HG02852 (cell line): ENCODE data around the gene CDR2L.
"Not testable (repeated sequence)": the region's sequence is repeated elsewhere in the genome, so short reads cannot be mapped to it uniquely, and the experiment has no call there.

ENCODE experiments used
- ATAC-seq: cut with Tn5 transposase; IDR thresholded peaks from one replicate; pipeline ENCODE4 v1.9.1; 2021; ENCODE audit warnings: mild to moderate bottlenecking, moderate library complexity; ENCODE audit not compliant: unreplicated experiment

The CDR2L gene

DNA sequence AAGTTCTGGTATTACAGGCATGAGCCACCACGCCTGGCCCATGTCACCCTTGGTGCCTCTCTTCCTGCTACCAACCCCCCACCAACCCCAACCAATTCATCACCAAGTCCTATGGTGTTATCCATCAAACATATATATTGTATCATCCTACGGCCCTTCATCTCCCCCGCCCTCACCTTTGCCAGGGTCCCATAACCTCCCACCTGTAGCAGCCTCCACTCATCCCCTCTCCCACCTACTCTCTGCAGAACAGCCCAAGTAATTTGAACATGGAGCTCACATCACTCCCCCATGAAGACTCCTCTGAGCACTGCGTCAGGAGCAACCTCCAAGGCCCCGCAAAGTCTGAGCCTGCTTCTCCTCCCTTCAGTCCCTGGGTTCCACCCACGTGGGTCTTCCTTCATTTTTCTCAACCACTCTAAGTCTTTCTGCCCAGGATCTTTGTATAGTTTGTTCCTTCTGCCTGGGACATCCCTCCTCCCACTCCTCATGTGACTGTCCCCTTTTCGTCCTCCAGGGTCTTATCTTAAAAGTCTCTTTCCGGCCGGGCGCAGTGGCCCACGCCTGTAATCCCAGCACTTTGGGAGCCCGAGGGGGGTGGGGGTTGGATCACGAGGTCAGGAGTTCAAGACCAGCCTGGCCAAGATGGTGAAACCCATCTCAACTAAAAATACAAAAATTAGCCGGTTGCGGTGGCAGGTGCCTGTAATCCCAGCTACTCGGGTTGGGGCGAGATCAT lies 7.9 kb upstream of the CDR2L start:
- ATAC-seq: no peak

DNA sequence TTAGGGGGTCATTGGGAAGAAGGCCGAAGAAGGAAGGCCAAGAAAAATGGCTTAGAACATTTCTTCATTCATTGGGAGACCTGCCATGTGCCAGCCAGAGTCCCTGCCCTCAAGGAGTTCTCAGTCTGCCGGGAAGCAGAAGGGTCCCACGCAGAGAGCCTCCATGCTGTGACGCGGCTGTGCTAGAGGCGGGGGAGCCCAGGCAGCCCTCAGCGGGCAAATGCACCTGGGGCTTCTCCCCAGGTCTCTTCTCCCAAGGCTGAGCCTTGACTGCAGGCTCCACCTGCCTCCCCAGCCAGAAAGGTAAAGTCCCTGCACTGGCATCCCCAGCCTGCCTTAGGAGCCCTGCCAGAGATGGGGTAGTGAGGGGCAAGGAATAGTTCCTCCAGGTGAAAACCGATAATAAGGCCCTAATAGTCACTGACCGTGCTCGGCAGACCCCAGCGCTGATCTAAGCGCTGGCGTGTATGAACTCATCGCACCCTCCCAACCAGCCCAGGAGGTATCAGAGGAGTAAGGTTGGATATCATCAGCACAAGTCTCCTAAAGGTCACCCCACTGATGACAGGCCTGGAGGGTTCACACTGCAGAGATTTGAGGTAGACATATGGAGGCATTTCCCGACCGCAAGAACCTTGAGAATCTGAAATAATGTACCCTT lies 6.0 kb upstream of the CDR2L start:
- no peak for ATAC-seq

DNA sequence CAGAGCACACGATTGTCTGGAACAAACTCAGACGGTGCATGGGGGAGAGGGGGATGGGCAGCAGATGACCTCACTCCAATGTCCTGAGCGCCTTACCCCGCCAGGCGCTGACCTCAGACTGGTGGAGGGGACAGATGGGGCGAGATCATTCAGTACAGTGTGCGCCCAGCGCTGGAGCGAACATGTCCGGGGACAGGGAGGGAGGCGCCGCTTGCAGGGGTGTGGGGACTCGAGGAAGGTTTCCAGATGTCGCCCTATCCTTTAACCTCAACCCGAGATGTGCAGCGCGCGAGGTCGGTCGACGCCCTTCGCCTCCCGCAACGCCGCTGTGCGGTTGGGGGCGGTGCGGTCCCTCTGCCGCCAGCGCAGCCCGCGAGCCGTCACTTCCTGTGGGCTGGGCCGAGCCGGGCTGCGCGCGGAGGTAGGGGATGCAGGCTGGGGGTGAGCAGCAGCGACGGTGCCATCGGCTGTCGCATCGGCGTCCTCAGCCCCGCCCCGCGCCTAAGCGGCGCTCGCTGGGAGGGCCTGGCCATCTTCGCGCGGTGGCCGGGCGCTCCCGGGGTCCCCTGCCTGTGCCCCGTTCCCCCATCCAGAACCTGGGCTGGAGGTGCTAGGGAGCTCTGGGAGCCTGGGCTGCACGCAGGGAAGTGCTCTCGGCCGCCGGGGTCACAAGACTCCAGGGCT lies 5.3 kb upstream of the CDR2L start:
- no peak for ATAC-seq

DNA sequence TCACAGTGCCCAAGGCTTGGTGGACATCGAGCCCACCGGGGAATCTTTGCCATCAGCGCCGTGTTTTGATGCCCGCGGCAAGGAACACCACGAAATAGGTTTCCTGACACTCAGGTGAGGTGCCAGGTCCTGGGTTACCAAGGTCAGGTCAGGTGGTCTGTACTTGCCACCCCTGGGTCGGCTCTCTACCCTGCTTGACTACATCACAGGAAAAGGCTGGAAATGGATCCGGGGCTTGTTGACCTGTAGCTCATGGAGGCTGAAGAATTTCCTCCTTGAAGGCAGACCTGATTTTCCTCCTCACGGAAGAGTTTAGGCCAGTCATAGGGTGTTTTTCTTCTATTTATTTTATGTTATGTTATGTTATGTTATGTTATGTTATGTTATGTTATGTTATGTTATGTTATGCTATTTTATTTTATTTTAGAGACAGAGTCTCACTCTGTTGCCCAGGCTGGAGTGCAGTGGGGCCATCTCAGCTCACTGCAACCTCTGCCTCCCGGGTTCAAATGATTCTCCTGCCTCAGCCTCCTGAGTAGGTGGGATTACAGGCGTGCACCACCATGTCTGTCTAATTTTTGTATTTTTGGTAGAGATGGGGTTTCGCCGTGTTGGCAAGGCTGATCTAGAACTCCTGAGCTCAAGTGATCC lies 4.6 kb upstream of the CDR2L start:
- ATAC-seq: not testable (repeated sequence)

DNA sequence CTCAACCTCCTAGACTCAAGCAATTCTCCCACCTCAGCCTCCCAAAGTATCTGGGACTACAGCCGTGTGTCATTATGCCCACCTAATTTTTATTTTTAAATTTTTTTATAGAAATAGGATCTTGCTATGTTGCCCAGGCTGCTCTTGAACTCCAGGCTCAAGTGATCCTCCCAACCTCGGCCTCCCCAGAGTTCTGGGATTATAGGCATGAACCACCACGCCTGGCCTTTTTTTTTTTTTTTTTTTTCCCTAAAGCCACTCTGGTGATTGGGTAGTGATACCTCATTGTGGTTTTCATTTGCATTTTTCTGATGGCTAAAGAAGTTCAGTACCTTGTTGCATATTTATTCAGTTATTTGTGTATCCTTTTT lies 1.2 kb upstream of the CDR2L start:
- no peak for ATAC-seq

DNA sequence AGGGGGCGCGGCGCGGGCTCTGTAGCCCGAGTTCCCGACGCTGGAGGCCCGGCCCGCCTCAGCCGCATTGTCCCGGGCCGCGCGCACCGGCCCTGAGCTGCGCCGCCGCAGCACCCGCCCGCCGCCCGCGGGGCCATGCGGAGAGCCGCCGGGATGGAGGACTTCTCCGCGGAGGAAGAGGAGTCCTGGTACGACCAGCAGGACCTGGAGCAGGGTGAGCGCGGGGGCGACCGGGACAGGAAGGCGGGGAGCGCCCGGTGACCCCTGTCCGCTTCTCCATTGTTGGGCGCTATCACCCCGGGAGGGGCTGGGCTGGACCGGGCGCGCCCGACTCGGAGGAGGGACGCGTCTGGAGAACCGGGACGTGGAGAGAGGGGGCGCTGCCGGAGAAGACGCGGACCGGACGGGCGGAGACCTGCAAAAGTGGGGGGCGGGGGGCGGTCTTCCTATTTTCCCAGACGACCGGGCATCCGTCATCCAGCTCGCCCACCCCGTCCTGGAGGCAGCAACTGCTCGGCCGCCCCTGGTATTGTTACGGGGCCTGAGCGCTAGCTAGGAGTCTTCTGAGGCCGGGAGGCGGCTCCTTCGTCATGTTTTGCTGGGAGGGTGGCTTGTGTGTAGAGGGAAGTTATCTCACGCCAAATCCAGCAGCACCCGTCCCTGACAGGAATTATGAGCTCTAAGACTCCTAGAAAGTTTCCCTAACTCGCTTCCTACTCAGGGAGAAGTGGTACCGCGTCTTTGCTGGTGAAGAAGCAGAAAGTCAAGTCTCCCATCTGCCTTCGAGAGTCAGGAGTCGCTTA lies 678 bp downstream of the CDR2L start:
- peak; percentile 34 for ATAC-seq

DNA sequence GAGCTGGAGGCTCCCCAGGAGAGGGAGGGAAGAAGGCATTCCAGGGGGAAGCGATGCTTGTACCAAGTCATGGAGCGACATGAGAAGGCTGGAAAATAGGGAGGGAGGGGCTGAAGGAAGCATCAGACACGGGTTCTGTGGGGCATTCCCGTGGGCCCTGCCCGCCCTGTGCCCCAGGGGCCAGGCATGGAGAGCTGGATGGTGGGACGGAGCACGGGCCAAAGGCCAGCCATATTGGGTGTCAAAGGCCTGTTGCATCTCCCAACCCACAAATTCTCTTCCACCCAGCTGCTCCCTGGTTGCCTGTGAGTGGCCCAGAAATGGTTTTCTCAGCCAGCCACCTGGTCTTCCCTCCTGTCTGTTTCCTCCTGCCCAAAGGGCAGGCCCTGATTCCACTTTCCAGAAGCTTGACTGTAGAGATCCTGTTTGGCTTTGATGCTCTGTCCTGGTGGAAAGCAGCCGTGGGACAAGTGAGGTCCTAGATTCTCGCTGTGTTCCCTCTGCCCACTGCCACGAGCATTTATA lies 3.2 kb downstream of the CDR2L start:
- no peak for ATAC-seq

DNA sequence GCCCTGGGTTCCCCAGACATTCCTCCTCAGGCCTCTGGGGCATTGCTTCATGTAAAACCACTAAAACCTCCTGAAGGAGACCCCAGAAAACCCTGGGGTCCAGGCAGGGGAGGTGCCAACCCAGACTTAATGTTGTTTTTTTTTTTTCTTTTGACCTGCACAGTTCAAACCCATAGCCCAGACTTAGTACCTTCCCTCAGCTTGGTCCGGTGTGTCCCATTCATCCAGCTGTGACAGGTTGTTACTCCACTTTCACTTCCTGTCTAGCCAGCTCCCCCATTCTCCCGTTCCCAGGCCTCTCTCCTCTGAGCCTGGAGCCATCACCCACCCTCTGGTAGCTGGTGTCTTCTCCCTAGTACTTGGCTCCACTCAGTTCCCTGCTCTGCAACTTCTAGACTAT lies 4.8 kb downstream of the CDR2L start:
- ATAC-seq: no peak

DNA sequence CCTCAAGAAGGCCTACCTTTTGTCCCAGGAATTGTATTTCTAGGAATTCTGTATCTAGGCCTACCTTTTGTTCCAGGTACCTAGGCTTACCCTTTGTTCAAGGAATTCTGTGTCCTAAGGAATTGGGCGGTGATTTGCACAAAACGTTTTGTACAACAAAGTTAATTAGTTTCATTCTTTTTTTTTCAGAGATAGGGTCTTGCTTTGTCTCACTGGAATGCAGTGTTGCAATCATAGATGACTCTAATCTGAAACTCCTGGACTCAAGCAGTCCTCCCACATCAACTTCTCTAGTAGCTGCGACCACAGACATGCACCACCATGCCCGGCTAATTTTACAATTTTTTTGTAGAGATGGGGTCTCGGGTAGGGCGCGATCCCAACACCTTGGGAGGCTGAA lies 7.0 kb downstream of the CDR2L start:
- no peak for ATAC-seq

DNA sequence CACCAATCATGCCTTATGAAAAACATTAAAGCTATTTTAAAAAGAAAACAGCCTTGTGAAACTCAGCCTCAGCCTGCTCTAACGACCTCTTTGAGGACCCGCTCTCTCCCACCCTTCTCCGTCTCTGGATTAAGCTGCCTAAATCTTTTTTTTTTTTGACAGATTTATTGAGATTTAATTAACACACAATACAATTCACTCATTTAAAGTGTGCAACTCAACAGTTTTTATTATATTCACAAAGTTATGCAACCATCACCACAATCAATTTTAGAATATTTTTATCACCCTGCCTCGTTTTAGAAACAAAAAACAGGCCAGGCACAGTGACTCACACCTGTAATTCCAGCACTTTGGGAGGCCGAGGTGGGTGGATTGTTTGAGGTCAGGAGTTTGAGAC lies 8.4 kb downstream of the CDR2L start:
- ATAC-seq: no peak

DNA sequence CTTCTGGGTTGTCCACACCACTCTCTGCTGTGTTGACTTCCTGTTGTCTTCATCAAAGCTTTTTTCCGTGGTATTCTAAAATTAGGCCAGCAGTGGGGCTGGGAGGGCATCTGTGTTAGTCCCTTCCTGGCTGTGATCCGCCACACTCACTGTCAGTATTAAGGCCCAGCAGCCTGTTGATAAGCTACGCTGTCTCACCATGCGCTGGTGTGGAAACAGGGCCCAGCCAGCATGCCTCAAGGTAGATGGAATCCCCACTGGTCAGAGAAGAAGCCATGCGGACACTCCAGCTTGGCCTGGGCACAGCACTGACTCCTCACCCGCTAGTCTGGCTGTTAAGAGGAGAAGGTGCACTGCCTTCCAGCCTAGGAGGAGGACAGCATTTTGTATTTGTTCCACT lies 11.4 kb downstream of the CDR2L start:
- no peak for ATAC-seq

DNA sequence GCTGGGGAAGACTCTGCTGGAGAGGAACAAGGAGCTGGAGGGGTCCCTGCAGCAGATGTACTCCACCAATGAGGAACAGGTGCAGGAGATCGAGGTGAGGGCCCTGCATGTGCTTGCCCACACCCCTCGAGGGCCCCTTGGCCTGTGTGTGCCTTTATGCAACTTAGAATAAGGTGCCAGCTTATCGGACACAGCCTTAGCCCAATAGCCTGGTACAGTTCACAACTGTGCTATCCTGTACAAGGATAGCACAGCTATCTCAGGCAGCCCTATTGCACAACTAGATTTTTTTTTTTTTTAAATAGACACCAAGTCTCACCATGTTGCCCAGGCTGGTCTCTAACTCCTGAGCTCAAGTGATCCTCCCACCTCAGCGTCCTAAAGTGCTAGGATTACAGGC lies 12.1 kb downstream of the CDR2L start:
- ATAC-seq: no peak

DNA sequence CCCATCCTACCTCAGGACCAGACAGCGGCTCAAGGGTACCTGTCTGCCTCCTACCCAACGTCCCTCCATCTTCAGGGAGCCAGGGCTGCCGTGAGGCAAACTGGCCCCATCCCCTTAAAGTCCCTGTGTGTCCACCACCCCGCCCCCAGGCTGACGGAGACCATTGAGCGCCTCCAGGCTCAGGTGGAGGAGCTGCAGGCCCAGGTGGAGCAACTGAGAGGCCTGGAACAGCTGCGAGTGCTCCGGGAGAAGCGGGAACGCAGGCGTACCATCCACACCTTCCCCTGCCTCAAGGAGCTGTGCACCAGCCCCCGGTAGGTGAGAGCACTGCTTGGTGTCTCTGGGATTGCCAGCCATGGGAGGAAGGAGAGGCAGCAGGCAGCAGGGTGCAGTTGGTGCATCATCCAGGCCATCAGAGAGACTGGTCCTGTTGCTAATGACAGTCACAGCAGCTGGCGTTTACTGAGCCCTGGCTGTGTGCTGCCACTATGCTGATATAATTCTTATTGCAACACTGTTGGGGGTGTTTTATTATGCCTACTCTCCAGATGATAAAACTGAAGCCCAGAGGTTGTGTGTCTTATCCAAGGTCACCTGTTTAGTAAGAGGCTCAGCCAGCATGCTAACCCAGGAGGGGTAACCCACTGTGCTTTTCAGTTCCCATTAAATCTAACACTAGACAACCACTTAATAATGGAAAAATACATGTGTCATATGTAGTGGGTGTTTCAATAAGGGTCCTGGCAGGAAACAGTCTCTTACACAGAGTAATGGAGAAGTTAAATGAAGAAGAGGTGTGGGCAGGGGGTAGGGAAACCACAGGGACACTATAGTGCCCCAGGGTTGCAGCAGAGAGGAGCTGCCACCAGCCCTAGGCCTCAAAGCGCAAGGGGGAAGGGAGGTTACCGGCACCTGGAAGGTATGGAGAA lies 14.7 kb downstream of the CDR2L start:
- ATAC-seq: no peak

DNA sequence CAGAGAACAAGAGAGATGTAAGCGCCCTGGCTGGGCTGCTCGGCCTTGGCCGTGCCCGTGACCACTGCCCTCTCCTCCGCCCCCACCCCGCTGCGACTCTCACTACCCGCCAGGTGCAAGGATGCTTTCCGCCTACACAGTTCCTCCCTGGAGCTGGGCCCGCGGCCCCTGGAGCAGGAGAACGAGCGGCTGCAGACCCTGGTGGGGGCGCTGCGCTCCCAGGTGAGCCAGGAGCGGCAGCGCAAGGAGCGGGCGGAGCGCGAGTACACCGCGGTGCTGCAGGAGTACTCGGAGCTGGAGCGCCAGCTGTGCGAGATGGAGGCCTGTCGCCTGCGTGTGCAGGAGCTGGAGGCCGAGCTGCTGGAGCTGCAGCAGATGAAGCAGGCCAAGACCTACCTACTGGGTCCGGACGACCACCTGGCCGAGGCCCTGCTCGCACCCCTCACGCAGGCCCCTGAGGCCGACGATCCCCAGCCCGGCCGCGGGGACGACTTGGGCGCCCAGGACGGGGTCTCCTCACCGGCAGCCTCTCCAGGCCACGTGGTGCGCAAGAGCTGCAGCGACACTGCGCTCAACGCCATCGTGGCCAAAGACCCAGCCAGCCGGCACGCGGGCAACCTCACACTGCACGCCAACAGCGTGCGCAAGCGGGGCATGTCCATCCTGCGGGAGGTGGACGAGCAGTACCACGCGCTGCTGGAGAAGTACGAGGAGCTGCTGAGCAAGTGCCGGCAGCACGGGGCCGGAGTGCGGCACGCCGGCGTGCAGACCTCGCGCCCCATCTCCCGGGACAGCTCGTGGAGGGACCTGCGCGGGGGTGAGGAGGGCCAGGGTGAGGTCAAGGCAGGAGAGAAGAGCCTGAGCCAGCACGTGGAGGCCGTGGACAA lies 15.9 kb downstream of the CDR2L start:
- ATAC-seq: no peak

DNA sequence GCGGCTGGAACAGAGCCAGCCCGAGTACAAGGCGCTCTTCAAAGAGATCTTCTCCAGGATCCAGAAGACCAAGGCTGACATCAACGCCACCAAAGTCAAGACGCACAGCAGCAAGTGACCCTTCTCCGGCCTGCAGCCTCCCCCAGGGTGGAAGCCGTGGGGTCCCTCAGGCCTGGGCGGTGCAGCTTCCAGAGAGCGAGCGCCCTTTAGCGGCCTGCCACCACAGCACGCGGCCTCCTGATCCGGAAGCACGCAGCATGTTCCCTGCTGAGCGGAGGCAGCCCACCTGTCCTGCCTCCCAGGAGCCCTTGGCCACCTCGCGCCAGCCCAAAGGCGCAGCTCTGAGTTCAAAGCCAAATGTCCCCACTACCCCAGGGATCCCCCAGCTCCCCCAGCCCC lies 16.5 kb downstream of the CDR2L start:
- ATAC-seq: no peak

DNA sequence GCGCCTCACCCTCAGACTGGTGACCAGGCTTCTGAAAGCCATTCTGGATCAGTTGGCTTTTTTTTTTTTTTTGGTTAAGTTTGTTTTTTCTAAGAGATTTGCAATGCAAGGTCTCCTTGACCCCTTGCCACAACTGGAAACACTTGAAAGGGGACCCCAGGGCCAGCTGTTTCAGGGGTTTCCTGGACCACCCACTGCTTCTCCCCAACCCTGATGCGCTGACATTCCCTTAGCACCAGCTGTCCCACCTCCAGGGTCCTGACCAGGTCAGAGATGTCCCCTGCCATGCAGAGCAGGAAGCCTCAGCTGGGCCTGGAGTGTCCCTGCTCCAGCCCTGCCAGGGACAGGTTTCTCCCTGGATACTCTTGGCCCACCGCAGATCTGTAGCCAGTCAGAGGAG lies 16.9 kb downstream of the CDR2L start:
- no peak for ATAC-seq

DNA sequence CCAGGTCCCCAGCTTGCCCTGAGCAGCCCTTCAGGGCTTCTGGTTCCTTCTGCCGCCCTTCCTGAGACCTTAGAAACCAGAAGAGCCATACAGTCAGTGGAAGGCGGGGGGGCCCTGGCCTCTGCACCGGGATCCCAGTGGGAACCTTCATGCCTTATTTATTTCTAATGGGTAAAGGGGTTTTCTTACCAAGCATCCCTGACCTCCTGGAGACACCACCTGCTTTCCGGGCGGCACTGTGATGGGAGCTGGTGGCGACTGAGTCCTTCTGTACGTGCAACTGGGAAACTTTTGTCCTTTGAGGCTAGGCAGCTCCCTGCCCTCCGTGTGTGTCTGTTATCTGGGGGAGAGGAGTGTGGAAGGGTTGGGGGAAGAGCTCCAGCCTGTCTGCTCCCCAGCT lies 17.9 kb downstream of the CDR2L start:
- no peak for ATAC-seq

DNA sequence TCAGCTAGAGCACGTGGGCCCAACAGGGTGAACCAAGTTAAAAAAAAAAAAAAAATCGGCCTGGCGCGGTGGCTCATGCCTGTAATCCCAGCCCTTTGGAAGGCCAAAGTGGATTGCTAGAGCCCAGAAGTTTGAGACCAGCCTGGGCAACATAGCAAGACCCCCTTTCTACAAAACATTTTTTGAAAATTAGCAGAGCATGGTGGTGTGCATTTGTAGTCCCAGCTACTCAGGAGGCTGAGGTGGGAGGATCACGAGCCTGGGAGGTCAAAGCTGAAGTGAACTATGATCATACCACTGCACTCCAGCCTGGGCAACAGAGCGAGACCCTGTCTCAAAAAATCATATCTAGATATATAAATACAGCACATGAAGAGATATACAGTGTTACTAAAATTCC lies 18.7 kb downstream of the CDR2L start:
- ATAC-seq: not testable (repeated sequence)

DNA sequence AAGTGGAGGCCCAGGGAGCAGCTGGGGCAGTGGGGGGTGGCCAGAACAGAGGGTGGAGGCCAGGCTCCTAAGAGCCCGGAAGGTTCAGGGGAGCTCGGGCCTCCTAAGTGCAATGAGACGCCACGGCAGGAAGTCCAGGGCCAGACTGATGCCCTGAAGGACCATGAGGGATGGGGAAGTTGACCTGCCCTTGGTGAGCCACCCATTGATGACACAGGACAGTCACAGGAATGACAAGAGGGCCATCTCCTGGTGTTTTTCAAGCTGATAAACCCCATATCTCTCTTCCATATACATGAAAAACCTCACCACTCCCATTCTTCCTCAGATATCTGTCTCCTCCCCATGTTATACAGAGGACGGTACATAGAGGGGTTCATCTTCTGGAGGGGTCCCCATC lies 19.2 kb downstream of the CDR2L start:
- ATAC-seq: no peak
